Transverse colon (tissue), 4 donors: ENCODE data around the gene MYO16.

Experiments used
- CTCF ChIP-seq, 5 experiments: fragments of 200-600 bp in 3 of 5; fragments of 450-650 bp in 2 of 5; sonication (generic) in 3 of 5; IDR thresholded peaks; 1 replicate in 2 of 5; 2 replicates in 3 of 5; pipeline ENCODE4 v1.5.1; 2016 to 2017; ENCODE audit warnings: antibody characterized with exemption in 5 of 5, inconsistent platforms in 3 of 5, mild to moderate bottlenecking in 2 of 5, moderate library complexity in 1 of 5
- EP300 ChIP-seq: sonication (generic); formaldehyde crosslinking; IDR thresholded peaks from one replicate; pipeline ENCODE4 v1.6.1; 2017; ENCODE audit warnings: antibody characterized with exemption, low read depth
- POLR2A ChIP-seq: fragments of 450-650 bp; IDR thresholded peaks from one replicate; pipeline ENCODE4 v1.6.1; 2016; ENCODE audit warnings: antibody characterized with exemption, mild to moderate bottlenecking, moderate library complexity
- POLR2AphosphoS5 ChIP-seq, 3 donors: sonication (generic); formaldehyde crosslinking; IDR thresholded peaks; one replicate each; pipeline ENCODE4 v1.6.1; 2016; ENCODE audit warnings: antibody characterized with exemption in 3 of 3

- TF ChIP-seq CTCF (IDR thresholded peaks at IDR 0.05) (no peak), POLR2A (no peak), EP300 (no peak), POLR2AphosphoS5 (IDR thresholded peaks at IDR 0.05) (peak in 1 of 3 donors; percentile 41)
These were observed 524.7 kb downstream of the MYO16 start for GRCh38 chr13:109154146-109154545.
